Measurements from ENCODE around the gene TFF3. TPM values are rescaled to one million over a fixed set of nuclear protein-coding genes. Genes with fewer than 3 reads are reported as not detected.

TFF3 gene
- total RNA-seq, 4 donors from 2014 or later = 164 to 2,581 (median 367) TPM

- WGBS, 2 donors (ENCODE audit: low coverage in 1 of 2) = 14 to 47% methylated on average over 1 to 5 of the region's 5 CpGs
- peaks cover 6% of the 10 kb centered on the region for H3K27me3 ChIP-seq
- no peak overlapping the region for H3K4me3 ChIP-seq
- H3K27ac ChIP-seq = peak overlapping the region; percentile 63 to 71 (median 66)
- no peaks in the 10 kb centered on the region for H3K36me3 ChIP-seq
- intact Hi-C loops (cut with DNase I; ENCODE audit: low total_unique reads) = no loop called here
- no peaks in the 10 kb centered on the region for H3K9me3 ChIP-seq
- peak; percentile 61 for DNase-seq
- H3K4me1 ChIP-seq = peaks cover 0 to 34% (median 8%) of the 10 kb centered on the region in 4 donors
- in situ Hi-C loops (cut with MboI; ENCODE audit: low pct_ligation_motif_present in 1 of 4, low pct_unique_long_range_greater_than_20kb in 1 of 4, low sequenced_read_pairs in 3 of 4) = no loop called here
- no peak for TF ChIP-seq EP300 (IDR thresholded peaks at IDR 0.05; ENCODE audit: low read depth)
- TF ChIP-seq POLR2AphosphoS5 (IDR thresholded peaks at IDR 0.05) = peak in 2 of 3 donors; percentile 17 to 23
These were observed 17.5 kb upstream of the TFF3 start for GRCh38 chr21:42332557-42333317.

- TF ChIP-seq POLR2A (IDR thresholded peaks at IDR 0.05) (no peak), CTCF (IDR thresholded peaks at IDR 0.05) (no peak), POLR2AphosphoS5 (IDR thresholded peaks at IDR 0.05) (no peak)
- Histone ChIP-seq H3K27ac (peak overlapping the region; percentile 63 to 71 (median 66)), H3K9me3 (no peaks in the 10 kb centered on the region), H3K4me3 (no peak overlapping the region), H3K4me1 (peaks cover 0 to 31% (median 8%) of the 10 kb centered on the region in 4 donors), H3K36me3 (no peaks in the 10 kb centered on the region), H3K27me3 (peaks cover 6% of the 10 kb centered on the region)
- DNase-seq = no peak
- intact Hi-C loops (cut with DNase I; ENCODE audit: low total_unique reads) = no loop called here
- in situ Hi-C loops (cut with MboI; ENCODE audit: low pct_ligation_motif_present in 1 of 4, low pct_unique_long_range_greater_than_20kb in 1 of 4, low sequenced_read_pairs in 3 of 4) = no loop called here
These were observed 16.5 kb upstream of the TFF3 start for GRCh38 chr21:42331660-42332059.

GRCh38 chr21:42330380-42331371 is 15.5 kb upstream of the TFF3 start:
- Histone ChIP-seq H3K27ac (peak overlapping the region; percentile 63 to 71 (median 66)), H3K27me3 (peaks cover 6% of the 10 kb centered on the region), H3K4me1 (peaks cover 0 to 31% (median 8%) of the 10 kb centered on the region in 4 donors), H3K36me3 (no peaks in the 10 kb centered on the region), H3K9me3 (no peaks in the 10 kb centered on the region), H3K4me3 (no peak overlapping the region)
- in situ Hi-C loops (cut with MboI; ENCODE audit: low pct_ligation_motif_present in 1 of 4, low pct_unique_long_range_greater_than_20kb in 1 of 4, low sequenced_read_pairs in 3 of 4) = no loop called here
- intact Hi-C loops (cut with DNase I; ENCODE audit: low total_unique reads) = no loop called here
- whole genome bisulfite sequencing, 2 donors (ENCODE audit: low coverage in 1 of 2) = 74 to 79% methylated on average over 3 to 4 of the region's 4 CpGs
- TF ChIP-seq POLR2A (IDR thresholded peaks at IDR 0.05) (no peak), EP300 (IDR thresholded peaks at IDR 0.05; ENCODE audit: low read depth) (no peak), POLR2AphosphoS5 (IDR thresholded peaks at IDR 0.05) (no peak), CTCF (IDR thresholded peaks at IDR 0.05) (no peak)
- no peak for DNase-seq

GRCh38 chr21:42324896-42325295 is 9.7 kb upstream of the TFF3 start:
- no peak for DNase-seq
- in situ Hi-C loops (cut with MboI; ENCODE audit: low pct_ligation_motif_present in 1 of 4, low pct_unique_long_range_greater_than_20kb in 1 of 4, low sequenced_read_pairs in 3 of 4) = loop anchor here in 2 of 4 donors (5.0 to 25.0 kb wide), 2 partner anchors 47 to 237 kb away; no protein-coding TSS in a partner anchor
- H3K9me3 ChIP-seq = no peaks in the 10 kb centered on the region

More at GRCh38 chr21:42324896-42325295, 9.7 kb upstream of the TFF3 start:
- Histone ChIP-seq H3K4me1 (peaks cover 0 to 6% (median under 1%) of the 10 kb centered on the region in 4 donors), H3K27ac (no peak overlapping the region), H3K27me3 (peaks cover 3% of the 10 kb centered on the region), H3K36me3 (no peaks in the 10 kb centered on the region), H3K4me3 (no peak overlapping the region)
- 67 to 90% methylated on average over 1 to 6 of the region's 6 CpGs for WGBS, 2 donors (ENCODE audit: low coverage in 1 of 2)
- intact Hi-C loops (cut with DNase I; ENCODE audit: low total_unique reads) = no loop called here
- no peak for TF ChIP-seq POLR2A (IDR thresholded peaks at IDR 0.05)
- no peak for TF ChIP-seq CTCF (IDR thresholded peaks at IDR 0.05)
- TF ChIP-seq POLR2AphosphoS5 (IDR thresholded peaks at IDR 0.05) = no peak
- TF ChIP-seq EP300 (IDR thresholded peaks at IDR 0.05; ENCODE audit: low read depth) = no peak

Measured in transverse colon (tissue), 4 donors.